Uterus (tissue), 4 donors: Measurements from ENCODE around the gene SDHAF2. TPM values are rescaled to one million over a fixed set of nuclear protein-coding genes. Genes with fewer than 3 reads are reported as not detected.
A peak's percentile ranks its signal among the peaks of the same experiment; 100 is the strongest.
"Not testable (repeated sequence)": the region's sequence is repeated elsewhere in the genome, so short reads cannot be mapped to it uniquely, and the experiment has no call there.

Source experiments
- DNase-seq, 2 donors: peaks; one replicate each; pipeline ENCODE4 v3.0.0-alpha.2; 2019 to 2020
- H3K27ac ChIP-seq, 2 donors: fragments of 200-600 bp; sonication (generic); 1 replicate in 1 of 2; 2 replicates in 1 of 2; pipeline ENCODE4 v1.5.1; 2016 to 2018
- H3K27me3 ChIP-seq, 2 donors: fragments of 200-600 bp; sonication (generic); one replicate each; pipeline ENCODE4 v1.5.1; 2018 to 2019; ENCODE audit warnings: control low read depth in 1 of 2
- H3K36me3 ChIP-seq, 2 donors: fragments of 200-600 bp; sonication (generic); one replicate each; pipeline ENCODE4 v1.5.1; 2019; ENCODE audit warnings: control low read depth in 1 of 2
- H3K4me1 ChIP-seq, 2 donors: fragments of 200-600 bp; sonication (generic); one replicate each; pipeline ENCODE4 v1.5.1; 2018 to 2019; ENCODE audit warnings: control low read depth in 1 of 2
- H3K4me3 ChIP-seq, 2 donors: fragments of 200-600 bp; sonication (generic); 1 replicate in 1 of 2; 2 replicates in 1 of 2; pipeline ENCODE4 v1.5.1; 2018 to 2019; ENCODE audit warnings: mild to moderate bottlenecking in 1 of 2
- H3K9me3 ChIP-seq, 2 donors: fragments of 200-600 bp; sonication (generic); one replicate each; pipeline ENCODE4 v1.5.1; 2019; ENCODE audit warnings: control low read depth in 1 of 2
- POLR2A ChIP-seq, 2 donors: fragments of 450-650 bp; IDR thresholded peaks; one replicate each; pipeline ENCODE4 v1.6.1; 2016; ENCODE audit warnings: antibody characterized with exemption in 2 of 2, mild to moderate bottlenecking in 1 of 2, moderate library complexity in 1 of 2
- intact Hi-C: fragments of 100-400 bp; cut with DNase I; formaldehyde crosslinking; loops from one replicate; pipeline ENCODE4 v1.15.1; 2023; ENCODE audit warnings: low total_unique reads
- total RNA-seq, 4 donors: library from RNA; depleted of rRNA in 3 of 4; stranded (reverse); fragments of >200 nt in 3 of 4; gene quantifications; one replicate each; pipeline versions ENCODE4 v1.1.0 to v1.2.4, GENCODE V29; 2014 to 2023
- TF ChIP-seq, protein P1 (sequence below), 4 experiments: fragments of 200-600 bp in 2 of 4; fragments of 450-650 bp in 2 of 4; sonication (generic) in 2 of 4; IDR thresholded peaks; one replicate each; pipeline ENCODE4 v1.5.1; 2016 to 2019; ENCODE audit warnings: antibody characterized with exemption in 4 of 4, mild to moderate bottlenecking in 2 of 4, moderate library complexity in 1 of 4
- donor health status: DM: yes; HTN: yes; CAD: no.

Gene SDHAF2
- total RNA-seq, 4 donors from 2014 or later: 2.8 to 43.9 (median 16.1) TPM

DNA sequence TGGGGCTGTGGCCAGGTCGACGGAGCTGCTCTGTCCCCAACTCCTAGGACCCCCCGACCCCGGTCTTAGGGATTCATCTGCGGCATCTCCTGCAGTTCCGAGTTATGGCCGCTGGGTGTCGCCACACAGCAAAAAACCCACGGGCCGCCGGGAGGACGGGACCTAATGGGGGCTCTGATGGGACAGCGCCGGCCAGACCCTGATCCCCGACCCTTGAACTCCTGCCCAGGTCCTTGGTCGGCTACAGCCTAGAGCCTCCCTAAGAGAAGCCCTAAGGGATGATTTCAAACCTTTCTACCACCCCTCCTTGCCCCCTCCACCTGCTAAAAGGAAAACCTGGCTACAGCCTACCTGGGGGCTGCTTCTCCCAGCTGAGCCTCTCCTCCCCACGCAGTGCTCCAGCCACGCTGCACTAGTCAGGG lies 47.8 kb downstream of the SDHAF2 start:
- intact Hi-C loops: loop anchor here (5.0 kb wide), 1 partner anchor 160 kb away; no protein-coding TSS in a partner anchor
- Histone ChIP-seq H3K4me3 (no peak overlapping the region), H3K4me1 (no peaks in the 10 kb centered on the region), H3K27me3 (no peaks in the 10 kb centered on the region), H3K27ac (no peak overlapping the region), H3K36me3 (no peaks in the 10 kb centered on the region), H3K9me3 (no peaks in the 10 kb centered on the region)
- DNase-seq: peak; percentile 47 to 60
- no peak for TF ChIP-seq POLR2A (IDR thresholded peaks at IDR 0.05)
- TF ChIP-seq, protein P1, sequence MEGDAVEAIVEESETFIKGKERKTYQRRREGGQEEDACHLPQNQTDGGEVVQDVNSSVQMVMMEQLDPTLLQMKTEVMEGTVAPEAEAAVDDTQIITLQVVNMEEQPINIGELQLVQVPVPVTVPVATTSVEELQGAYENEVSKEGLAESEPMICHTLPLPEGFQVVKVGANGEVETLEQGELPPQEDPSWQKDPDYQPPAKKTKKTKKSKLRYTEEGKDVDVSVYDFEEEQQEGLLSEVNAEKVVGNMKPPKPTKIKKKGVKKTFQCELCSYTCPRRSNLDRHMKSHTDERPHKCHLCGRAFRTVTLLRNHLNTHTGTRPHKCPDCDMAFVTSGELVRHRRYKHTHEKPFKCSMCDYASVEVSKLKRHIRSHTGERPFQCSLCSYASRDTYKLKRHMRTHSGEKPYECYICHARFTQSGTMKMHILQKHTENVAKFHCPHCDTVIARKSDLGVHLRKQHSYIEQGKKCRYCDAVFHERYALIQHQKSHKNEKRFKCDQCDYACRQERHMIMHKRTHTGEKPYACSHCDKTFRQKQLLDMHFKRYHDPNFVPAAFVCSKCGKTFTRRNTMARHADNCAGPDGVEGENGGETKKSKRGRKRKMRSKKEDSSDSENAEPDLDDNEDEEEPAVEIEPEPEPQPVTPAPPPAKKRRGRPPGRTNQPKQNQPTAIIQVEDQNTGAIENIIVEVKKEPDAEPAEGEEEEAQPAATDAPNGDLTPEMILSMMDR (IDR thresholded peaks at IDR 0.05): peak; percentile 87 to 90 (median 88)

DNA sequence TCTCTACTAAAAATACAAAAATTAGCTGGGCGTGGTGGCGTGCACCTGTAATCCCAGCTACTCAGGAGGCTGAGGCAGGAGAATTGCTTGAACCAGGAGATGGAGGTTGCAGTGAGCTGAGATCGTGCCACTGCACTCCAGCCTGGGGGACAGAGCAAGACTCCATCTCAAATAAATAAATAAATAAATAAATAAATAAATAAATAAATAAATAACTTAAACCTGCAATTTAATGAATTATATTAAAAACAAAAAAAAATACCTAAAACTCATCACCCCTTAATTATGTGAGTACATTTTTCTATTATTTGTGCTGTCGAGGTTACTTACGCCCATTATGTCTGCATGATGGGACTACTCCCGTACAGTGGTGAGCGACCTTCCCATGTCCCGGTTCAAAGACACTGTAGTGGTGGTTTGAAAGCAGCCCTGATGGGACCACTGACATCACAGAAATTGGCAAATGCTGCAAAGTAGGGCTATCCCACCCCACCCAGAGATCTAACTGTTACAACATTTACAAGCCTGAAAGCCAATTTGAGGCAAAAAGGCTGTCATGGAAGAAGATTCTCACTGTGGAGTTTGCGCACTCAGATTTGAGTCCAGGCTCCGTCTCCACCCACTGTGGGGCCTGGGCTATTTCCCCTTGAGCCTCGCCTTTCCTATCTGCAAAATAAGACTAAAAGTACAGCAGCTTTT lies 49.6 kb downstream of the SDHAF2 start:
- not testable (repeated sequence) for H3K9me3 ChIP-seq, H3K4me3 ChIP-seq, H3K4me1 ChIP-seq, H3K27ac ChIP-seq, H3K27me3 ChIP-seq, DNase-seq, H3K36me3 ChIP-seq
- intact Hi-C loops: loop anchor here (5.0 kb wide), 1 partner anchor 158 kb away; no protein-coding TSS in a partner anchor

DNA sequence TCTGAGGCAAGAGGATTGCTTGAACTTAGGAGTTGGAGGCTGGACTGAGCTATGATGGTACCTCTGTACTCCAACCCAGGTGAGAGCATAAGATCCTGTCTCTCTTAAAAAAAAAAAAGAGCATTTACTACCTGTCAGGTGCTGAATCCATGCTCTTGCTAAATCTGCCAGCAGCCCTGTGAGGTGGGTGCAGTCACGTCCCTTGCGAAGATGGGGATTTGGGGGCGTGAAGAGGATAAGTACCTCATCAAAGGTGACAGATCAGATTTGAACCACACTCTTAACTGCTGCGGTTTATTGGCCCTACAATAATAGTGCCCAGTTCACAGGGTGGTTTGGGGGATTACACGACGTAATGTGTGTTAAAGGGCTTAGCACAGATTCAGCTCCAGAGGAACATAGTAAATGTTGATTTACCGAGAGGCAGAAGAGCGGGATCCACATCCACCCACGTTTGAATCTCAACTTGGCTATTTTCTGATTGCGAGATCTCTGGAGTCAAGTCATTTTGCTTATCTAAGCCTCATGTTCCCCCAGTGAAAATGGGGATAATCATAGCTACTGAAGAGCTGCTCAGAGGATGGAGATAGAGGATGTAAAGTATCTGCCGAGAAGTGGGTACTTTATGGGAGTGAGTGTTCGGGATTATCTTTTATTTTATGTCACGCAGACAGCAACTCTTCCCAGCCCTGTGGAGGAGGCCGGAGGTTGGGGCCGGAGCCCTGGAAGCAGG lies 50.5 kb downstream of the SDHAF2 start:
- Histone ChIP-seq H3K4me3 (no peak overlapping the region), H3K36me3 (no peaks in the 10 kb centered on the region), H3K9me3 (no peaks in the 10 kb centered on the region), H3K27ac (no peak overlapping the region), H3K27me3 (no peaks in the 10 kb centered on the region), H3K4me1 (no peaks in the 10 kb centered on the region)
- no peak for TF ChIP-seq POLR2A (IDR thresholded peaks at IDR 0.05)
- TF ChIP-seq, protein P1 (IDR thresholded peaks at IDR 0.05): no peak
- intact Hi-C loops: no loop called here
- no peak for DNase-seq

DNA sequence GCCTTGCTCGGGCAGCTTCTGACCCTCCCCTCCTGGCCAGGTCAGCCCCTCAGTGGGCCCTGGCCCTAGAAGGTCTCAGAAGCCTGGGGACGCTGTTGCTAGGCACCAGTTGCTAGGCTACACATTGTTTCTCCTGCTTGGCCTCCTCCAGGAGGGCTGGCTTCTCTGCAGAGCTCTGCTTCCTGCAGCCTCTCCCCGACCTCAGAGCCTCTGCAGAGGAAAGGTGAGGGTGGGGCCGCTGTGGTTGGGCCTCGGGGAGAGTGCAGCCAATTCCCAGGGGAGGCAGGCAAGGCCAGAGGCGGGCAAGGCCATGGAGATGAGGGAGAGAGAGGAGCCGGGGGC lies 51.0 kb downstream of the SDHAF2 start:
- intact Hi-C loops: no loop called here
- TF ChIP-seq, protein P1 (IDR thresholded peaks at IDR 0.05): no peak
- no peak overlapping the region for H3K4me3 ChIP-seq
- H3K27me3 ChIP-seq: no peaks in the 10 kb centered on the region
- H3K27ac ChIP-seq: no peak overlapping the region
- H3K36me3 ChIP-seq: no peaks in the 10 kb centered on the region
- DNase-seq: no peak
- no peaks in the 10 kb centered on the region for H3K9me3 ChIP-seq
- no peaks in the 10 kb centered on the region for H3K4me1 ChIP-seq

DNA sequence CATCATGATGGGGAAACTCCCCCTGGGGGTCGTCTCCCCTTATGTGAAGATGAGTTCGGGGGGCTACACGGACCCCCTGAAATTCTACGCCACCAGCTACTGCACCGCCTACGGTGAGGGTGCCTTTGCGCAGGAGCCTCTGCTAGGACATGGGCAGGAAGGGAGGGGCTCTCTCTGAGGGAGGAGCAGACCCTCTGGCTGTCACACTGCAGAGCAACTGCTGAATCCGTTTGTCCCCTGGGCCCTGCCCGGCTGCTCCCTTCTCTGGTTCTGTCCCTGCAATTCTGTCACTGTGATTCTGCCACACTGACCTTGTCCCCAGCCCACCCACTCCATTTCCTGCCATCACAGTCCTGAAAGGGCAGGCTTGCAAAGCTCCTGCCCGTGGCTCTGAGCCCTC lies 51.9 kb downstream of the SDHAF2 start:
- no peaks in the 10 kb centered on the region for H3K36me3 ChIP-seq
- no peaks in the 10 kb centered on the region for H3K4me1 ChIP-seq
- no peak overlapping the region for H3K4me3 ChIP-seq
- intact Hi-C loops: no loop called here
- no peak for TF ChIP-seq POLR2A (IDR thresholded peaks at IDR 0.05)
- TF ChIP-seq, protein P1 (IDR thresholded peaks at IDR 0.05): no peak
- no peak overlapping the region for H3K27ac ChIP-seq
- H3K27me3 ChIP-seq: no peaks in the 10 kb centered on the region
- no peaks in the 10 kb centered on the region for H3K9me3 ChIP-seq
- no peak for DNase-seq
